ENCODE data around the gene SPTLC2.
A peak's percentile ranks its signal among the peaks of the same experiment; 100 is the strongest.
"Not testable (repeated sequence)": the region's sequence is repeated elsewhere in the genome, so short reads cannot be mapped to it uniquely, and the experiment has no call there.

Gene SPTLC2

DNA sequence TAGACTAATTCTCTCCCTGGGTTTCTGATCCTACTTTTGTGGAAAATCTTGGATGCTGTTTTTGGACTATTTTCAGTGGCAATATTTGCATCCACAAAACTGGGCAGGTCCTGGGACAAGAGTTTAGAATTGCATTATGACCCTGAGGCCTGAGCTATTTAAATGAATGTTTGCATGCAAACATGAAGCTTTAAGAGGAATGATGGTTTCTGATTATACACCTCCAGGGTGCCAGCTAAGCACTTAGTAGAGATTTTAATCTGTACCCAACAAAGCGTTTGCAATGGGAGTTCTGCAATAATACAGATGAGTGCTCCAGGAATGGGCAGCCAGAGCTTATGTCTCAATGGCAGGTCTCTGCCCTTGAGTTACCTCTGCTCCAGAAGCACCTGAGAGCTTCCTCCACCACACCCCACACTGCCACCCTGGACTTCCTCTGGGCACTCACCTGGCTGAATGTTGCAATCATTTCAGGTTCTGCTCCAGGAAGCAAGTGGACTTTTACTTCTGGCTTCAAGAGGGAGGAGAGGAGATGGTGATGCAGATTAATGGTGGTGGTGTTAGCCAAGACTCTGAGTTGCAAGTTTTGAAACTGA is 6.0 kb upstream of the SPTLC2 start:
- no peak for DNase-seq

GRCh38 chr14:77620222-77620870 is 3.9 kb upstream of the SPTLC2 start:
- no peak for DNase-seq

DNA sequence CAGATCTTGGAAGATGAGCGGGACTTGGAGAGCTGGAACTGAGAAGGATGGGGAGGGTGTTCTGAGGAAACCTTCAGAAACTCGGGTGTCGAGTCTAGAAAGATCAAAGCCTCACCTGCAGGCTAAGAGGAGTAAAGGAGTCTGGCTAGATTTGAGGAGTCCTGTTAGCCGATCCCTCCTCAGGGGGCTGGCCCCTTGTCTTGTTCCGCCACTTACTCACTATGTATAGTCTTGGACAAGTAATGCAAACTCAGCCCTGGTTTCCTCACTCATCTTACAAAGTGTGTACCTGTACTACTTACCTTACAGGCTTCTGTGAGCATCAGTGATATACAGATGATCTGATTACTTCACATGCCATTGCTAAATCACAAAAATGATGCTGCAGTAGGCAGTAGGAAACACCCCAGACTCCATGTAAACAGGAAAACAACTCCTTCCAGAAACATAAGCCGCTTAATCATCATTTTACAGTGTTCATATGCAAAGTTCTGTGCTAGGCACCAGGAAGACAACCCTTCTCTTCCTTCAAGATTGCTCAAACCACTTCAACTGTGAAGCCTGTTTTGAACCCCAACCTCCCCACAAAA is 2.0 kb upstream of the SPTLC2 start:
- DNase-seq, result no peak

- DNase-seq, result no peak
These were observed 344 bp downstream of the SPTLC2 start for GRCh38 chr14:77616133-77616453.

- DNase-seq, result no peak
These were observed 890 bp downstream of the SPTLC2 start for GRCh38 chr14:77615361-77616132.

GRCh38 chr14:77613201-77613600 is 3.2 kb downstream of the SPTLC2 start:
- DNase-seq, result no peak

- no peak for DNase-seq
These were observed 4.3 kb downstream of the SPTLC2 start for GRCh38 chr14:77612011-77612620.

DNA sequence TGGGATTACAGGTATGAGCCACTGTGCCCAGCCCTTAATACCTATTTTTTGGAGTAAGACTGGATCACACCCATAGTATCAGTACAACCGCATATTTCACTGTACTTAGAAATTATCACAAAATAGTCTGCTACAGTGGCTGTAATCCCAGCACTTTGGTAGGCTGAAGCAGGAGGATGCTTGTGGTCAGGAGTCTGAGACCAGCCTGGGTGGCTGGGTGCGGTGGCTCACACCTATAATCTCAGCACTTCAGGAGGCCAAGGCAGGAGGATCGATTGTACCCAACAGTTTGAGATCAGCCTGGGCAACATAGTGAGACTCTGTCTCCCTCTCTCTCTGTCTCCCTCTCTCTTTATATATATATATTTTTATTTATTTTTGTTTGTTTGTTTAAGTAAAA is 5.9 kb downstream of the SPTLC2 start:
- DNase-seq, result no peak

GRCh38 chr14:77609922-77610321 is 6.5 kb downstream of the SPTLC2 start:
- no peak for DNase-seq

- DNase-seq, result no peak
These were observed 8.6 kb downstream of the SPTLC2 start for GRCh38 chr14:77607741-77608302.

DNA sequence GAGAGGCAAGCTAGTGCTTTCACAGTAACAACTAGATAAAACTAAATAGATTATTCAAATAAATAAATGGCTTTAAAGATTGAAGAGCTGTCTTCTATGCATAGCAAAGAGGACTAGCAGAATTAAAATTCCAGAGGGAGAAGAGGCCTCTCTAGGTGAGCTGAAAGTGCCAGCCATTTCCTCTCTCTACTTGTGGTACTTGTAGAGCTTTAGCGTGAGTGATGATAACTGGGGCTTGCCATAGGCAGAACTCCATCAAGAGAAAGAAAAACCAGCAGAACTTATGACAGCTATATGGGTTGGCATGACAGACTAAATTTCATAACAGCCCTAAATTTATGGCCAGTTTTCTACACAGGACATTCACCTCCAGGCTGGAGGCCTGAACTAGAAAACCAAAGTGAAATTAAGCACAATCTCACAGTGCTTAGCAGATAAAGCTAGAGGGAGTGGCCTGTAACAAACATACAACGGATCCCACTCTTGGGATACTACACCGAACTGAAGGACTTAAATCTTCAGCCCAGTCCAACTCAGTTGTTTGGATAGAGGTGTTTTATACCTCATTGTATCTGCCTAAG is 11.0 kb downstream of the SPTLC2 start:
- no peak for DNase-seq

DNA sequence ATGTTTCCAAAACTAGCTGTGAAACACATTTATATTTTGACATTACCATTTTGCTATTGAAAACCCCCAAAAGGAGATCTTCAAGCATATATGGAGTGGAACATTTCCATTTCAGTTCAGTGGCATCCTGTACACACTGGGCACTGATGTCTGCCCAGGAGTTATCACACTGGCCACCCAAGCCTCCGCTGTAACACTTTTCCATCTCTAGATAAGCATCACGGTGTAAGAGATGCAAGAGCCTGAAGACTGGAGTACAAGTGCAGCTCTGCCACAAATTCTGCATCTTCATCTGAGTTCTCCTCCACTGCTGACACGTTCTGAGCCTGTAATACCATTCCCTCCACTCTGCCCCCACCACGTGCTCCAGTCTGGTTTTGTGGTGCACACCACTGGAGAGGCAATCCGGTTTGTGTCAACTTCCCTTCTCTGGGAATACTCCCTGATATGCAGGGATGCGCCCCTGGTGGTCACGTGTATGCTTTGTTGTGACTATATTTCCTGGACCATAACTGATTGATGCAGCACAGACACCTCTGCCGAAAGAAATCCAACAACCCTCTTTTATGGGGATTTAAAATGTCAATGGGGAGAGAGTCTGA is 12.7 kb downstream of the SPTLC2 start:
- DNase-seq, result peak; percentile 43

GRCh38 chr14:77603031-77603430 is 13.4 kb downstream of the SPTLC2 start:
- no peak for DNase-seq

- no peak for DNase-seq
These were observed 14.4 kb downstream of the SPTLC2 start for GRCh38 chr14:77601846-77602619.

GRCh38 chr14:77599889-77600288 is 16.5 kb downstream of the SPTLC2 start:
- no peak for DNase-seq

DNA sequence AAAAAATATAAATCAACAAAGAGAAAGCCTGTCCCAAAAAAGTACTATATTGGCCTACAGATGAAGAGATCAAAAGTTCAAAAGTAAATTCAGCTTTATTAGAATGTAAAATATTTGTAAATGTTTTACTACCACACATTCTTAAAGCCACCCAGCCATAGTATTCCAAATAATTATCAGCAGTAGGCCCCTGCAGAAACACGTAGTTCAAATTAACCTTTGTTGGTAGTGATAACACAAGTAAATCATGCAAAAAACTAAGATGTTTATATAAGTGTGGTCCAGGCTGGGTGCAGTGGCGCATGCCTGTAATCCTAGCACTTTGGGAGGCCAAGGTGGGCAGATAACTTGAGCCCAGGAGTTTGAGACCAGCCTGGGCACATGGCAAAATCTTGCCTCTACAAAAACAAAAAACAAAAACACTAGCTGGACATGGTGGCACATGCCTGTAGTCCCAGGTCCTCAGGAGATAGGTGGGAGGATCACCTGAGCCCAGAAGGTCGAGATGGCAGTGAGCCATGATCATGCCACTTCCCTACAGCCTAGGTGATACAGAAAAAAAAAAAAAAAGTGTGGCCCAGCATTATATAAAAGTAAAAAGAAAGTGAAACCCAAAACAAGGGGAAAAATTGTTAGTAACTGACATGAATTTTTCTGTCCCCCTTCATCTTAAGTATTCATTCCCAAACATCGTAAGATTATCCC is 17.9 kb downstream of the SPTLC2 start:
- no peak for DNase-seq

DNA sequence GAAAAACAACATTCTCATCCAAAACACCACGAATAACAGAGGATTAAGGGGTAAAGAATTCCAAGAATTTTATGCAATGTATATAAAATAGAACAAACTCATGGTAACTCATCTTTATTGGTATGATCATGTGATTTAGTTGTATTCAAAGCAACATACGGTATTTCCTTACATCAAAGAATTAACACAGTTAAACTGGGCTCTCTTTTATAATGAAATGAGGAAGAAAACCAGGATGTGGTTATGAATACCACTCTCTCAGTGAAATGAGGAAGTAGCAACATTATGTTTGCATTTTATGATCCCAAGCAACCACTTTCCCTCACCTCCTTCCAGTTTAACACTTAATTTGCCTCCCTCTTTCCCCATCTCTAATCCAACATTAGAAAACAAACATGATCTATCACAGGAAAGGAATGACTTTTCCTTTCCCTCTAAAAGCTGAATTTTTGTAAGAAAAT is 22.9 kb downstream of the SPTLC2 start:
- DNase-seq, result no peak

DNA sequence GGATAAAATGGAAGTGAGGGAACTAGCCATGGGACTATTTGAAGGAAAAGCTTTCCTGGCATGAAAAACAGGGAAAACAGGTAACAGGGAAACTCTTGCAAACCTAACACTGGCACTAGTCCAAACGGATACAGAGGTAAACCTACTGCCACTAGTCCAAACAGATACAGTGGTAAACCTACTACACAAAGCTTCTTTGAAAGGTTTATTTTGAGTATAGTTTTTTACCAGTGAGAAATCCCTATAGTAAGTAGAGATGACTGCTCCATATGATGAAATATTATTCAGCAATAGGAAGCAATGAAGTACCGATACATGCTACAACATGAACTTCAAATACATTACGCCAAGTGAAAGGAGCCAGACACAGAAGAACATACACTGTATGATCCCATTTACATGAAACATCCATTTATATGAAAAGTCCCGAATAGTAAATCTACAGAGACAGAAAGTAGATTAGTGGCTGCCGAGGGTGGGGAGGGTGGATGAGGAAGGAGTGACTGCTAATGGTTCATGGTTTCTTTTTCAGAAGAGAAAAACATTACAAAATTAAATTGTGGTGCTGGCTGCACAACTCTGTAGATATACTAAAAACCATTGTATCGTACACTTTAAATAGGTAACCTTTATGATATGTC is 25.5 kb downstream of the SPTLC2 start:
- DNase-seq, result no peak

- no peak for DNase-seq
These were observed 27.3 kb downstream of the SPTLC2 start for GRCh38 chr14:77589099-77589498.

DNA sequence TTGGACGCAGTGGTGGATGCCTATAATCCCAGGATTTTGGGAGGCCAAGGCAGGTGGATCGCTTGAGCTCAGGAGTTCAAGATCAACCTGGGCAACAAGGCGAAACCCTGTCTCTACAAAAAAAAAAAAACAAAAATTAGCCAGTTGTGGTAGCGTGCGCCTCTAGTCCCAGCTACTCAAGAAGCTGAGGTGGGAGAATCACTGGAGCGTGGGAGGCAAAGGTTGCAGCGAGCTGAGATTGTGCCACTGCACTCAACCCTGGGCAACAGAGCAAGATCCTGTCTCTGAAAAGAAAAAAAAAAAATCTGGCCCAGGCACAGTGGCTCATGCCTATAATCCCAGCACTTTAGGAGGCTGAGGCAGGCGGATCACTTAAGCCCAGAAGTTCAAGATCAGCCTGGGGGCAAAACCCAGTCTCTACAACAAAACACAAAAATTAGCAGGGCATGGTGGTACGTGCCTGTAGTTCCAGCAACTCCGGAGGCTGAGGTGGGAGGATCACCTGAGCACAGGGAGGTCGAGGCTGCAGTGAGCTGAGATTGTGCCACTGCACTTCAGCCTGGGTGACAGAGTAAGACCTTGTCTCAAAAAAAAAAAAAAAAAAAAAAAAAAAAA is 27.9 kb downstream of the SPTLC2 start:
- not testable (repeated sequence) for DNase-seq
